ENCODE measurements around the gene SNX4.
"Not testable (repeated sequence)": the region's sequence is repeated elsewhere in the genome, so short reads cannot be mapped to it uniquely, and the experiment has no call there.

SNX4 gene

GRCh38 chr3:125461896-125462295, 58.1 kb downstream of the SNX4 start:
- no peak for DNase-seq

- no peak for DNase-seq
Measured at GRCh38 chr3:125460233-125460632, 59.8 kb downstream of the SNX4 start.

GRCh38 chr3:125443923-125444322, 76.1 kb downstream of the SNX4 start:
- no peak for DNase-seq

- no peak for DNase-seq
Measured at GRCh38 chr3:125442506-125442905, 77.5 kb downstream of the SNX4 start.

- no peak for DNase-seq
Measured at GRCh38 chr3:125440970-125441369, 79.0 kb downstream of the SNX4 start.

GRCh38 chr3:125440559-125440955, 79.4 kb downstream of the SNX4 start:
- no peak for DNase-seq

GRCh38 chr3:125437631-125438435, 82.2 kb downstream of the SNX4 start:
- peak; percentile 59 for DNase-seq

- no peak for DNase-seq
Measured at GRCh38 chr3:125436921-125437320, 83.1 kb downstream of the SNX4 start.

- DNase-seq, result no peak
Measured at GRCh38 chr3:125435231-125435630, 84.8 kb downstream of the SNX4 start.

GRCh38 chr3:125434582-125435011, 85.4 kb downstream of the SNX4 start:
- DNase-seq, result no peak

- no peak for DNase-seq
Measured at GRCh38 chr3:125433611-125434041, 86.4 kb downstream of the SNX4 start.

- DNase-seq, result no peak
Measured at GRCh38 chr3:125433091-125433534, 86.9 kb downstream of the SNX4 start.

- DNase-seq, result no peak
Measured at GRCh38 chr3:125431912-125432790, 87.9 kb downstream of the SNX4 start.

- DNase-seq, result no peak
Measured at GRCh38 chr3:125431391-125431790, 88.6 kb downstream of the SNX4 start.

- peak; percentile 63 for DNase-seq
Measured at GRCh38 chr3:125428216-125428830, 91.7 kb downstream of the SNX4 start.

GRCh38 chr3:125418306-125418705, 101.7 kb downstream of the SNX4 start:
- DNase-seq, result no peak

- DNase-seq, result no peak
Measured at GRCh38 chr3:125416235-125416634, 103.8 kb downstream of the SNX4 start.

- DNase-seq, result no peak
Measured at GRCh38 chr3:125414669-125415068, 105.3 kb downstream of the SNX4 start.

- DNase-seq, result no peak
Measured at GRCh38 chr3:125410922-125411321, 109.1 kb downstream of the SNX4 start.

- DNase-seq, result no peak
Measured at GRCh38 chr3:125406070-125406469, 113.9 kb downstream of the SNX4 start.

- DNase-seq, result not testable (repeated sequence)
Measured at GRCh38 chr3:125405515-125405914, 114.5 kb downstream of the SNX4 start.

- no peak for DNase-seq
Measured at GRCh38 chr3:125403789-125404188, 116.2 kb downstream of the SNX4 start.

- DNase-seq, result no peak
Measured at GRCh38 chr3:125402639-125403038, 117.4 kb downstream of the SNX4 start.
